Keratinocyte (primary cell): ENCODE results near the gene GNG5.

ENCODE experiments used
- EZH2 ChIP-seq: IDR thresholded peaks from one replicate; pipeline ENCODE4 v1.6.1; 2012; ENCODE audit warnings: inconsistent platforms, mild to moderate bottlenecking, low read length, moderate library complexity
- TF ChIP-seq, protein P1 (sequence below), 3 experiments: IDR thresholded peaks in 1 of 3; conservative IDR thresholded peaks in 1 of 3; optimal IDR thresholded peaks in 1 of 3; 2 replicates in 2 of 3; 3 replicates in 1 of 3; pipeline versions ENCODE3 to v1.5.1; 2011; ENCODE audit warnings: low read length in 3 of 3, mild to moderate bottlenecking in 3 of 3, moderate library complexity in 2 of 3, control low read depth in 1 of 3, inconsistent platforms in 1 of 3; ENCODE audit not compliant: insufficient read depth in 2 of 3; ENCODE audit errors: extremely low read depth in 1 of 3

DNA sequence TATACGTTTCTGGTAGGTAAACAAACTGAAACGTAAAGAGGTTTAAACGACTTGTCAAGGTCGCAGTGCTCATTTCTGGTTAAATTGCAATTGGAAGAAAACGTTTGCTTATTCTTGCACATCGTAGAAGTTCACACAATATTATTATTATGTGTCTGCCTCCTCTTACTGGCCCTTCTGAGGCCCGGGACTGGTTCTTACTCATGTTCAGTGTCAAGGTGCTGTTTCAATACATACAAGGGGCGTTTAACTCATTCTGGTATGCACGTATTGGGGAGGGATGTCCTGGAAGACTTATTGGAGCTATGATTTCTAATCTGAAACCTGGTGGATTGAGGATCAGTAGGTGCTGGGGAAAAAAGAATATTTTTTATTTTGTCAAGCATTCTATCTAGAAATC lies 26.4 kb downstream of the GNG5 start:
- TF ChIP-seq, protein P1, sequence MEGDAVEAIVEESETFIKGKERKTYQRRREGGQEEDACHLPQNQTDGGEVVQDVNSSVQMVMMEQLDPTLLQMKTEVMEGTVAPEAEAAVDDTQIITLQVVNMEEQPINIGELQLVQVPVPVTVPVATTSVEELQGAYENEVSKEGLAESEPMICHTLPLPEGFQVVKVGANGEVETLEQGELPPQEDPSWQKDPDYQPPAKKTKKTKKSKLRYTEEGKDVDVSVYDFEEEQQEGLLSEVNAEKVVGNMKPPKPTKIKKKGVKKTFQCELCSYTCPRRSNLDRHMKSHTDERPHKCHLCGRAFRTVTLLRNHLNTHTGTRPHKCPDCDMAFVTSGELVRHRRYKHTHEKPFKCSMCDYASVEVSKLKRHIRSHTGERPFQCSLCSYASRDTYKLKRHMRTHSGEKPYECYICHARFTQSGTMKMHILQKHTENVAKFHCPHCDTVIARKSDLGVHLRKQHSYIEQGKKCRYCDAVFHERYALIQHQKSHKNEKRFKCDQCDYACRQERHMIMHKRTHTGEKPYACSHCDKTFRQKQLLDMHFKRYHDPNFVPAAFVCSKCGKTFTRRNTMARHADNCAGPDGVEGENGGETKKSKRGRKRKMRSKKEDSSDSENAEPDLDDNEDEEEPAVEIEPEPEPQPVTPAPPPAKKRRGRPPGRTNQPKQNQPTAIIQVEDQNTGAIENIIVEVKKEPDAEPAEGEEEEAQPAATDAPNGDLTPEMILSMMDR (optimal IDR thresholded peaks at IDR 0.05 in 1 of 3, IDR thresholded peaks at IDR 0.05 in 1 of 3, conservative IDR thresholded peaks at IDR 0.05 in 1 of 3; ENCODE audit: extremely low read depth in 1 of 3, insufficient read depth in 2 of 3, low read length in 3 of 3), result no peak
- TF ChIP-seq EZH2, result no peak
